ENCODE results near the gene TBC1D21.
A peak's percentile ranks its signal among the peaks of the same experiment; 100 is the strongest.

TBC1D21 gene

GRCh38 chr15:73923488-73924164, 50.3 kb downstream of the TBC1D21 start (continued):
- TF ChIP-seq PATZ1 (tag by site-specific recombination; IDR thresholded peaks at IDR 0.05) (peak; percentile 66; the same call in 1 of the 2 replicates), ZNF391 (tag by site-specific recombination; IDR thresholded peaks at IDR 0.05; ENCODE audit: borderline replicate concordance, low read depth) (no peak), PRDM1 (tag by site-specific recombination; IDR thresholded peaks at IDR 0.05) (no peak), BCL11A (tag by site-specific recombination; IDR thresholded peaks at IDR 0.05; ENCODE audit: low read depth) (no peak), GLIS2 (tag by site-specific recombination; IDR thresholded peaks at IDR 0.05) (peak; percentile 77)

- CTCF ChIA-PET = interaction anchor here (0.6 to 3.2 kb wide), 9 partner anchors 10 to 55 kb away, joined by 3 to 13 read pairs (median 5); no protein-coding TSS in a partner anchor
- Histone ChIP-seq H3K9me3 (ENCODE audit: control insufficient read depth, insufficient read depth, low read depth, low read length) (no peaks in the 10 kb centered on the region), H3K4me1 (ENCODE audit: control insufficient read depth, insufficient read depth, low read length) (peaks cover 29% of the 10 kb centered on the region)
- TF ChIP-seq ZNF16 (tag by site-specific recombination; IDR thresholded peaks at IDR 0.05; ENCODE audit: low read depth) (no peak), ZNF555 (tag by site-specific recombination; conservative IDR thresholded peaks at IDR 0.05) (no peak), ZNF311 (tag by site-specific recombination; IDR thresholded peaks at IDR 0.05; ENCODE audit: borderline replicate concordance) (no peak), ZNF266 (tag by site-specific recombination; IDR thresholded peaks at IDR 0.05; ENCODE audit: low read depth) (no peak), ZNF701 (tag by site-specific recombination; IDR thresholded peaks at IDR 0.05) (no peak), ZNF221 (tag by site-specific recombination; IDR thresholded peaks at IDR 0.05; ENCODE audit: borderline replicate concordance) (no peak), ZNF121 (tag by site-specific recombination; IDR thresholded peaks at IDR 0.05) (no peak), ZNF561 (tag by site-specific recombination; IDR thresholded peaks at IDR 0.05; ENCODE audit: borderline replicate concordance) (no peak), ZNF623 (tag by site-specific recombination; IDR thresholded peaks at IDR 0.05) (no peak), KLF7 (tag by site-specific recombination; IDR thresholded peaks at IDR 0.05; ENCODE audit: borderline replicate concordance) (no peak), ZSCAN16 (tag by site-specific recombination; IDR thresholded peaks at IDR 0.05) (no peak), ZFP41 (tag by site-specific recombination; IDR thresholded peaks at IDR 0.05; ENCODE audit: borderline replicate concordance) (no peak), SETDB1 (IDR thresholded peaks at IDR 0.05; ENCODE audit: insufficient read length, low read length) (no peak), ZNF366 (tag by site-specific recombination; conservative IDR thresholded peaks at IDR 0.05) (peak; percentile 84), ZNF157 (tag by site-specific recombination; IDR thresholded peaks at IDR 0.05) (no peak), ZBTB1 (tag by site-specific recombination; IDR thresholded peaks at IDR 0.05) (no peak), ZSCAN30 (tag by site-specific recombination; IDR thresholded peaks at IDR 0.05) (no peak), ZNF214 (tag by site-specific recombination; IDR thresholded peaks at IDR 0.05; ENCODE audit: borderline replicate concordance) (no peak), ZNF280C (tag by site-specific recombination; IDR thresholded peaks at IDR 0.05) (no peak), ZNF548 (tag by site-specific recombination; IDR thresholded peaks at IDR 0.05) (no peak), ZNF664 (tag by site-specific recombination; IDR thresholded peaks at IDR 0.05) (no peak), ZBTB44 (tag by site-specific recombination; IDR thresholded peaks at IDR 0.05) (no peak), SP7 (tag by site-specific recombination; IDR thresholded peaks at IDR 0.05) (peak; percentile 19; the same call in 1 of the 2 replicates), ZNF488 (tag by site-specific recombination; IDR thresholded peaks at IDR 0.05) (no peak), ZBTB8A (tag by site-specific recombination; IDR thresholded peaks at IDR 0.05) (0 out of 2 replicates have a peak, but pooled peaks have one; percentile 36)
Measured at GRCh38 chr15:73924171-73924921, 51.0 kb downstream of the TBC1D21 start.

More at GRCh38 chr15:73924171-73924921, 51.0 kb downstream of the TBC1D21 start:
- Histone ChIP-seq H3K4me3 (ENCODE audit: low read depth, low read length) (no peak overlapping the region), H3K27ac (ENCODE audit: extremely low read depth, low read depth, low read length) (peak overlapping the region; percentile 25; the same call in 1 of the 2 replicates), H3K36me3 (ENCODE audit: control insufficient read depth in 2 of 2, insufficient read depth in 1 of 2, low read length in 2 of 2) (peaks cover 0 to 4% of the 10 kb centered on the region in 2 experiments; a peak in 1 of 3 replicates)
- POLR2A ChIA-PET = no interaction called here

All from HEK293 (cell line).